H1 (cell line): ENCODE results near the gene CALD1. TPM values are rescaled to one million over a fixed set of nuclear protein-coding genes. Genes with fewer than 3 reads are reported as not detected.

ENCODE experiments used
- CHD7 ChIP-seq: fragments of 300-600 bp; sonication (generic); IDR thresholded peaks from 2 replicates; pipeline ENCODE4 v1.7.1; 2012; ENCODE audit warnings: low read length, moderate library complexity, mild to moderate bottlenecking, inconsistent platforms; ENCODE audit not compliant: insufficient replicate concordance
- EP300 ChIP-seq, 2 experiments: IDR thresholded peaks; 1 replicate in 1 of 2; 2 replicates in 1 of 2; pipeline ENCODE4 v1.6.1; 2011 to 2012; ENCODE audit warnings: low read depth in 2 of 2, low read length in 2 of 2, mild to moderate bottlenecking in 2 of 2, borderline replicate concordance in 1 of 2, inconsistent platforms in 1 of 2, moderate library complexity in 1 of 2
- PHF8 ChIP-seq: fragments of 200-600 bp; sonication (generic); conservative IDR thresholded peaks from 2 replicates; pipeline ENCODE4 v1.7.1; 2012; ENCODE audit warnings: low read depth, mild to moderate bottlenecking, inconsistent platforms, low read length, moderate library complexity
- SUZ12 ChIP-seq: fragments of 200-600 bp; sonication (generic); IDR thresholded peaks from 2 replicates; pipeline ENCODE4 v1.6.1; 2012; ENCODE audit warnings: mild to moderate bottlenecking, inconsistent platforms, low read length, moderate library complexity, mixed read lengths
- polyA plus RNA-seq, 7 experiments: library from polyadenylated mRNA; depleted of rRNA in 3 of 7; stranded (reverse) in 5 of 7; unstranded in 2 of 7; fragments of >200 nt in 5 of 7; fragments of 200-250 nt in 2 of 7; gene quantifications; 1 replicate in 5 of 7; 2 replicates in 1 of 7; 4 replicates in 1 of 7; pipeline versions ENCODE4 v1.2.1 to v1.2.3, GENCODE V29; 2011 to 2013; ENCODE audit warnings: missing spikeins in 2 of 7, mixed read lengths in 2 of 7
- total RNA-seq: library from RNA; stranded (reverse); fragmentation: NEBNext Ultra II Directional; extraction: Animal tissue kit (Norgen Biotek cat#: 25700); gene quantifications from 2 replicates; pipeline ENCODE4 v1.2.1, GENCODE V29; 2021

The CALD1 gene
- total and polyA plus RNA-seq, 2 of the 8 experiments (the other 6 are each of a cell fraction or from before 2014, with no cell fraction given) = 34.3 to 177 TPM

- TF ChIP-seq CHD7 = no peak
- TF ChIP-seq SUZ12 = no peak
- no peak for TF ChIP-seq EP300 (IDR thresholded peaks at IDR 0.05; ENCODE audit: borderline replicate concordance in 1 of 2, low read depth in 2 of 2, low read length in 2 of 2)
- no peak for TF ChIP-seq PHF8
Observed at GRCh38 chr7:134828361-134828760, 48.9 kb downstream of the CALD1 start (continued).
